A673 (cell line): ENCODE measurements around the gene TRPC6.

Experiments used
- EZH2 ChIP-seq: fragments of 200-600 bp; sonication (generic); IDR thresholded peaks from 2 replicates; pipeline ENCODE4 v1.6.1; 2017; ENCODE audit warnings: borderline replicate concordance, low read depth, mild to moderate bottlenecking, mixed read lengths, antibody characterized with exemption, low read length; ENCODE audit not compliant: poor library complexity, severe bottlenecking
- TF ChIP-seq, protein P1 (sequence below): fragments of 300-800, 200-600 bp; sonication (generic); conservative IDR thresholded peaks from 2 replicates; pipeline ENCODE4 v1.5.1; 2017; ENCODE audit warnings: low read depth, mild to moderate bottlenecking, antibody characterized with exemption, low read length, moderate library complexity, mixed read lengths

DNA sequence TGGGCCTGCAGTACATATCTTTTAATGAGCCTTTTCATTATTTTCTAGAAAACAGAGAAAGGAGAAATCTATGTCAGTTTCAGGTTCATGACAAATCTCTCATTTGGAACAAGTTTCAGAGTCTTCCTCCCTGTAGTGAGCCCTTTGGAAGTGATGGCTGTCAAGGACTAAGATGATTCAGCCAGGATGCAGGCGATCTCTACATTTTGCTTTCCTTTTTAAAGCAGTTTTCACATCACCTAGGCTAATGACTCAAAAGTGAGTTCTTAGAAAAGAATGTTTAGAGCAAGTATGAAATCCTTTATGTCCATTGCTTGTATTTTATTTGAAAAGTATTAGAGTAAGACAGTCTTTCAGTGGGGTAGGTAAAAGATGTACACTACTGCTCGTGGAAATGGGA lies 130.1 kb downstream of the TRPC6 start:
- TF ChIP-seq, protein P1, sequence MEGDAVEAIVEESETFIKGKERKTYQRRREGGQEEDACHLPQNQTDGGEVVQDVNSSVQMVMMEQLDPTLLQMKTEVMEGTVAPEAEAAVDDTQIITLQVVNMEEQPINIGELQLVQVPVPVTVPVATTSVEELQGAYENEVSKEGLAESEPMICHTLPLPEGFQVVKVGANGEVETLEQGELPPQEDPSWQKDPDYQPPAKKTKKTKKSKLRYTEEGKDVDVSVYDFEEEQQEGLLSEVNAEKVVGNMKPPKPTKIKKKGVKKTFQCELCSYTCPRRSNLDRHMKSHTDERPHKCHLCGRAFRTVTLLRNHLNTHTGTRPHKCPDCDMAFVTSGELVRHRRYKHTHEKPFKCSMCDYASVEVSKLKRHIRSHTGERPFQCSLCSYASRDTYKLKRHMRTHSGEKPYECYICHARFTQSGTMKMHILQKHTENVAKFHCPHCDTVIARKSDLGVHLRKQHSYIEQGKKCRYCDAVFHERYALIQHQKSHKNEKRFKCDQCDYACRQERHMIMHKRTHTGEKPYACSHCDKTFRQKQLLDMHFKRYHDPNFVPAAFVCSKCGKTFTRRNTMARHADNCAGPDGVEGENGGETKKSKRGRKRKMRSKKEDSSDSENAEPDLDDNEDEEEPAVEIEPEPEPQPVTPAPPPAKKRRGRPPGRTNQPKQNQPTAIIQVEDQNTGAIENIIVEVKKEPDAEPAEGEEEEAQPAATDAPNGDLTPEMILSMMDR, result no peak
- no peak for TF ChIP-seq EZH2
